Tibial nerve (tissue), 4 donors: ENCODE results near the gene ZNFX1.

Source experiments
- CTCF ChIP-seq, 5 experiments: fragments of 200-600 bp in 3 of 5; fragments of 450-650 bp in 2 of 5; sonication (generic) in 3 of 5; IDR thresholded peaks; one replicate each; pipeline ENCODE4 v1.5.1; 2016 to 2019; ENCODE audit warnings: antibody characterized with exemption in 5 of 5, mild to moderate bottlenecking in 3 of 5, moderate library complexity in 2 of 5
- EP300 ChIP-seq, 2 donors: sonication (generic); formaldehyde crosslinking; IDR thresholded peaks; one replicate each; pipeline ENCODE4 v1.6.1; 2017; ENCODE audit warnings: antibody characterized with exemption in 2 of 2, mild to moderate bottlenecking in 1 of 2
- POLR2A ChIP-seq, 2 donors: fragments of 450-650 bp; IDR thresholded peaks; one replicate each; pipeline ENCODE4 v1.6.1; 2017; ENCODE audit warnings: antibody characterized with exemption in 2 of 2, mild to moderate bottlenecking in 2 of 2, moderate library complexity in 2 of 2

- TF ChIP-seq POLR2A (IDR thresholded peaks at IDR 0.05) = no peak
- TF ChIP-seq CTCF (IDR thresholded peaks at IDR 0.05) = no peak
- TF ChIP-seq EP300 (IDR thresholded peaks at IDR 0.05) = no peak
Measured at GRCh38 chr20:49292010-49292409, 14.2 kb upstream of the ZNFX1 start.
